Measurements from ENCODE around the gene XPA.
A peak's percentile ranks its signal among the peaks of the same experiment; 100 is the strongest.

The XPA gene

DNA sequence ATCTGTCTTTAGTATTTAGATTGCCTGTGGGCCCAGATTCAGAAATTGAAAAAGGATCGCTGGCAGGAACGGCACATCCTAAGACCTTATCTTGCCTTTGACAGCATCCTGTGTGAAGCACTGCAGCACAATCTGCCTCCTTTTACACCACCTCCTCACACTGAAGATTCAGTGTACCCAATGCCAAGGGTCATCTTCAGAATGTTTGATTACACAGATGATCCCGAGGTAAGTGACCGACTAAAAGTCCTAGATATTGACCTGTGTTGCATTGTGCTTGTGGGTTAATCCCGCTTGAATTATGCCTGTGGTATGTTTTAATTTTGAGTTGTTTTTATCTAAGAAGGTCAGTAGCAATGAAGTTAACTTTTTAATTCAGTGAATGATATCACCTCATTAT lies 49.1 kb downstream of the XPA start:
- peaks cover 10% of the 10 kb centered on the region for H3K4me1 Mint-ChIP-seq (ENCODE audit: low read depth)
- H3K27me3 Mint-ChIP-seq: no peaks in the 10 kb centered on the region
- peaks cover 11% of the 10 kb centered on the region for H3K36me3 Mint-ChIP-seq
- H3K4me3 Mint-ChIP-seq: no peak overlapping the region
- H3K27ac Mint-ChIP-seq: peak overlapping the region; percentile 47
- no peaks in the 10 kb centered on the region for H3K9me3 Mint-ChIP-seq (ENCODE audit: low read depth)

DNA sequence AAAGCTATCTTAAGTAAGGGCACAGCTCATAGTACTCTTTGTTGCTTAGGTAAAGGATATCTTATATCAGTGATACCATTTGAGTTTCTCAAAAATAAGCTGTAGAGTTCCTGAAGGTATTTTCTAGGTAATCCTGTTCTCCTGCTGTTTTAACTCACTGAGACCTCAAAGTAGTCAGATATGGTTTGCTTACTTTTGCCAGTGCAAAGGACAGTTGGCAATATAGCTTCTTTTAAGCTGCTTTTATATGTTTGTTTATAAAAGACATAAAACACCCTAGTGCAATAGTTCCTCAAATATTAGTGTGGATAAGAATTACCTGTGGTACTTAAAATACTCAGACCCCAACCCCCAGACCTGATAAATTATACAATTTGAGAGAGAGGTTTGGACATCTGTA lies 51.4 kb downstream of the XPA start:
- H3K4me3 Mint-ChIP-seq: no peak overlapping the region
- H3K4me1 Mint-ChIP-seq (ENCODE audit: low read depth): peaks cover 16% of the 10 kb centered on the region
- no peaks in the 10 kb centered on the region for H3K9me3 Mint-ChIP-seq (ENCODE audit: low read depth)
- no peak overlapping the region for H3K27ac Mint-ChIP-seq
- no peaks in the 10 kb centered on the region for H3K27me3 Mint-ChIP-seq
- H3K36me3 Mint-ChIP-seq: peaks cover 8% of the 10 kb centered on the region

DNA sequence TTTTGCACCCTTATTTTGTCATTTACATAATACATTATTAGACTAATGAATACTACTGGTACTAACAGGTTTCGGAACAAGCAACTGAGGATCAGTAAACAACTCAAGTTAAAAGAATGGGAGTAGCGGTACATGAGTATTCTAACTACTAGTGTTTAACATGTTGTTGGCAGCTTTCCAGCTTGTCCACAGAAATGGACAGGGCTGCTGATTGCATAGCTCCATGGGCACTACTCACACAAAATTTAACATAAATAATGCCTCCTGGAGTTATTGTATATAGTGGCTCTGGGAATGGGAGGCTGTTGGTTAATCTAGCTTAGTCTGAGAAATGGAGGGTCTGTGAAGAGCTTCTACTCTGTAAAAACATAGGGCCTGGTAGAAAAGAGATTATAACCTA lies 56.8 kb downstream of the XPA start:
- Mint-ChIP-seq H3K27me3 (no peaks in the 10 kb centered on the region), H3K4me3 (no peak overlapping the region), H3K36me3 (peaks cover 9% of the 10 kb centered on the region), H3K27ac (peak overlapping the region; percentile 16), H3K4me1 (ENCODE audit: low read depth) (peaks cover 54% of the 10 kb centered on the region), H3K9me3 (ENCODE audit: low read depth) (no peaks in the 10 kb centered on the region)

DNA sequence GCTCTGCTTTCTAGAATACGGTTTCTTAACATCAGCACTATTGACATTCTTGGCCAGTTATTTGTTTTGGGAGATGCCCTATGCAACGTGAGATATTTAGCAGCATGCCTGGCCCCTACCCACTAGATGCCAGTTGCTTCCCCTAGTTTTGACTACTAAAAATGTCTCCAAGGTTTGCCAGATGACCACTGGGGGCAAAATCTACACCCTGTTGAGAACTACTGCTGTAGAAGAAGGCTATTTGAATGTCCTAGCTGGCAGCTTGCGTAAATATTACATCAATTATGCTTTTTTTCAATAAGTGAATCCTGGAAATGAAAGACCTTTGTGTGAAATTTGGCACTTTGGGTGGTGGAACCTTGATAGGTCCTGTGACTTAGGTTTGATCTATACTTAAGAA lies 58.5 kb downstream of the XPA start:
- no peaks in the 10 kb centered on the region for H3K27me3 Mint-ChIP-seq
- H3K4me3 Mint-ChIP-seq: peak overlapping the region; percentile 14
- peak overlapping the region; percentile 22 for H3K27ac Mint-ChIP-seq
- H3K36me3 Mint-ChIP-seq: peaks cover 7% of the 10 kb centered on the region
- no peaks in the 10 kb centered on the region for H3K9me3 Mint-ChIP-seq (ENCODE audit: low read depth)
- peaks cover 65% of the 10 kb centered on the region for H3K4me1 Mint-ChIP-seq (ENCODE audit: low read depth)

DNA sequence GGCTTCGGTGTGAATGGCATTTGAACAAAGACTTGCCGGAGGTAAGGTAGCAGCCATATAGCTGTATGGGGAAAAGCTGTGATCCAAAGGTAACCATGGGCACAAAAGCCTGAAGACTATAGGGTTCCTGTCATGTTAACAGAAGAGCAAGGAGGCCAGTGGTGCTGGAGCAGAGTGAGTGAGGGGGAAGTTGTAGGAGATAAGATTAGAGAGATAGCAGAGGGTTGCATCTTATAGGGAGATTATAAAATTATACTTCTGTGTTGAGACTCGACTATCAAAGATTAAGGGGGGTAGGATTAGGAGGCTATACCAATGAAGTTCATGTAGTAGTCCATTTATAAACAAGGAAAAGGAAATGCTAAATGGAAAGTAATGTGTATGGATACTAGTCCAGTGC lies 60.2 kb downstream of the XPA start:
- Mint-ChIP-seq H3K9me3 (ENCODE audit: low read depth) (no peaks in the 10 kb centered on the region), H3K4me1 (ENCODE audit: low read depth) (peaks cover 63% of the 10 kb centered on the region), H3K27me3 (no peaks in the 10 kb centered on the region), H3K27ac (no peak overlapping the region), H3K4me3 (peak overlapping the region; percentile 73), H3K36me3 (peaks cover 3% of the 10 kb centered on the region)

DNA sequence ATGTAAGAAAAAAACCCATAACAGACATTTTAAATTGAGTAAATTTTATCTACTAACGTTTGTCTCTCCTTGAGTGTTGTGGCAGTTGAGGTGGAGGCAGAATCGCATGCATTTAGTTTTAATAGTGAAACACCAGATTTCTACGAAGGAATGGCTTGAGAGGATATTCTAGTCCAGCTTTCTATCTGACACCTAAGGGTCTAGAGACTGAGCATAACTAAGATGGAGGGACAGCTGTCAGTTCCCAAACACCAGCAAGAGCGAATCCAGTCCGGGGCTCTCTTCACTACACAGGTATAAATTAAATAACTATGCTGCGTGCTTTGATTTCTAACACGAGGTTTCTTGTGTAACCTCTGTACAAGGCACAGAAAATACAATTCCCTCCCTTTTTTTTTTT lies 62.1 kb downstream of the XPA start:
- H3K4me1 Mint-ChIP-seq (ENCODE audit: low read depth): peaks cover 60% of the 10 kb centered on the region

DNA sequence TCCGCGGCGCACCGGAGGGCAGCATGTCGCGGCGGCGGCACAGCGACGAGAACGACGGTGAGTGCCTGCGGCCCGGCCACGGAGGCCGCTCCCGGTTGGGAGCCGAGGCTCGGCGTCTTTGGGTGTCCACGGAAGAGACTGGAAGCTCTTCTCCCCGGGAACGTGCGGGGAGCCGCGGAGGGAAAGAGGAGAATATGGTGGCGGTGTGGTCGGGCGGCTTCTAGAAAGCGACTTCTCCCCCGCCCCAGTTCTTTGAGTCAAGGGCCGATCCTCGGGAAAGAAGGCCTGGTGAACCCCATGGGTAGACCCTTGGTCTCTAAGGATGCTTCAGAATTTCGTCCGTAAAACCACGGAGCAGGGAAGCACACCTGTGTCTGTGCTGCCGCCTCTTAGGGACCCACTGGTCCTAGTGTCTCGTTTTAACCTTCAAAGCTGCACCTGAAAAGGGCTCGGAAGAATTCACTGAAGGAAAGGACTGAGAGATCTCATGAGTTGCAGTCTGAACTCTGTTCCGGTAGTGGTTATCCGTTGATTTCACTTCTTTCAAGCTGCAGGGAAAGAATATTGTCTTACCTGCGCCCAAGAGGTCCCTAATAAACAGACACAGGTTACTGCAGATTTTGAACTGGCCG lies 63.2 kb downstream of the XPA start:
- Mint-ChIP-seq H3K27ac (peak overlapping the region; percentile 100), H3K4me3 (peak overlapping the region; percentile 98), H3K36me3 (peaks cover 3% of the 10 kb centered on the region), H3K9me3 (ENCODE audit: low read depth) (no peaks in the 10 kb centered on the region), H3K27me3 (no peaks in the 10 kb centered on the region), H3K4me1 (ENCODE audit: low read depth) (peaks cover 57% of the 10 kb centered on the region)

More for the DNA sequence above, 62.1 kb downstream of the XPA start:
- peak overlapping the region; percentile 98 for H3K4me3 Mint-ChIP-seq
- H3K27me3 Mint-ChIP-seq: no peaks in the 10 kb centered on the region
- H3K27ac Mint-ChIP-seq: peak overlapping the region; percentile 100
- H3K9me3 Mint-ChIP-seq (ENCODE audit: low read depth): no peaks in the 10 kb centered on the region
- peaks cover 3% of the 10 kb centered on the region for H3K36me3 Mint-ChIP-seq

DNA sequence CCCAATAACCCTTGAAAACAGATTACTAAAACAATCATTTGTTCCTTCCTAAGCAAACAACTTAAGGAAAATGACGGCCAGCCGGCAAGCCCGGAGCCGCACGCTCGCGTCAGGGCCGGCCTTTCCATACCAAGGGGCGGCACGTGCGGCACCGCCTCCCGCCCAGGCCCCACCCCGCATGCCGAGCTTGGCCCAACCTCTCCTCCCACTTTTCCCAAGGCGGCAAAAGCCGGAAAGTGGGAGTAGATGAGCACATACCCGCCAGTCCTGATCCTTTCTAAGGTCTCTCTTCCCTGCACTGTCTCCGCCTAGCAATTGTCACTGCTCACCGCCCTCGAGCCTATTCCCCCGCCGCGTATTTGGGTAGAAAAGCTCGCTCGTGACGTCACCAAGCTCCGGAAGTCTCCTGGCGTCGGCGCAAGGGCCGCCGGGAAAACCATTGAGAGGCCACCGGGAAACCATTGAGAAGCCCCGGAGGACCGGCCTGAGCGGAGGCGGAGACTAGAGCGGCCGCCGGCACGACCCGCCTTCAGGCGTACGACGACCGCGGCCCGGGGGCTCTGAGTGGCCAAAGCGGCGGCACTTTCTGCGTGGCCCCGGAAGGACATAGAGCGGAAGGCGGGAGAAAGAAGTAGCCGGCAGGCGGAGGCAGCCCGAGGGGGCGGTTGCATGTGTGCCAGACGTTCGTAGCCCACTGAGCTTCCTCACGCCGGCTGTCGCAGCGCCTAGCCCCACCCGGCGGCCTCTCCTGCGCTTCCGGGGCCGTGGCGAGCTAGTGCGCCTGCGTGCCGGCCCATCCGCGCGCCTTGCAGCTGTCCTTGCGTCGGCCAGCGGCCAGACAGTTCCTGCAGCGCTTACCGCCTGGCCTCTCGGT lies 63.9 kb downstream of the XPA start, which contains the start of the genes NCBP1 and TSTD2:
Gene NCBP1, plus strand, starts transcription at position 837 of the 874 bp plus-strand sequence. CDS start 61 bp downstream, outside the sequence.
Gene TSTD2, minus strand, starts transcription at position 384 of the 874 bp plus-strand sequence. CDS start 5,806 bp downstream, outside the sequence.
- no peaks in the 10 kb centered on the region for H3K9me3 Mint-ChIP-seq (ENCODE audit: low read depth)
- H3K4me1 Mint-ChIP-seq (ENCODE audit: low read depth): peaks cover 52% of the 10 kb centered on the region
- H3K36me3 Mint-ChIP-seq: peaks cover 3% of the 10 kb centered on the region
- H3K4me3 Mint-ChIP-seq: peak within 1 kb of the TSS; percentile 98
- peak within 1 kb of the TSS; percentile 100 for H3K27ac Mint-ChIP-seq
- no peaks in the 10 kb centered on the region for H3K27me3 Mint-ChIP-seq

DNA sequence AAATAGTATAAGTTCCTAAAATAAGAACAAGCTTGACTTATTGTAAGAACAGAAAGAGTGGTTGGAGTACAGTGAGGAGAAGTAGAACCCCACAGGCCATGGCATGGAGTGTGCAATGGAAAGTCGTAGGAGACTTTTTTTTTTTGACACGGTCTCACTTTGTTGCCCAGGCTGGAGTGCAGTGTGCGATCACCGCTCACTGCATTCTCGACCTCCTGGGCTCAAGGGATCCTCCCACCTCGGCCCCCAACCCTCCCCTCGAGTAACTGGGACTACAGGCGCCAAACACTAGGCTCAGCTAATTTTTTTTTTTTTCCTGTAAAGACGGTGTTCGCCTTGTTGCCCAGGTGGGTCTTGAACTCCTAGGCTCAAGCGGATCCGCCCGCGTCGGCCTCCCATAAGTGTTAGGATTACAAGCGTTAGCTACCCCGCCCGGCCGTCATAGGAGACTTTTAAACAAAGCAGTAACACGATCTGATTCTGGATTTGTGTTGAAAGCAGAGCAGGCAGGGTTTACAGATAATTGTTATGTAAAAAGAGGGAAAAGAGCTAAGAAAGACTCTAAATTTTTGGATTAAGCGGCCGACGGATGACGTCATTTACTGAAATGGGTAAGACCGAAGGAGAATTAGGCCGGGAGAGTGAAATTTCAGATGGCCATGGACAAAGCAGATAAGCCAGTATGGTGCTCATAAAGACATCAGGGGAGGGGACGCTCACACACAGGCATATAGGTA lies 64.7 kb downstream of the XPA start:
- H3K36me3 Mint-ChIP-seq: peaks cover 3% of the 10 kb centered on the region

DNA sequence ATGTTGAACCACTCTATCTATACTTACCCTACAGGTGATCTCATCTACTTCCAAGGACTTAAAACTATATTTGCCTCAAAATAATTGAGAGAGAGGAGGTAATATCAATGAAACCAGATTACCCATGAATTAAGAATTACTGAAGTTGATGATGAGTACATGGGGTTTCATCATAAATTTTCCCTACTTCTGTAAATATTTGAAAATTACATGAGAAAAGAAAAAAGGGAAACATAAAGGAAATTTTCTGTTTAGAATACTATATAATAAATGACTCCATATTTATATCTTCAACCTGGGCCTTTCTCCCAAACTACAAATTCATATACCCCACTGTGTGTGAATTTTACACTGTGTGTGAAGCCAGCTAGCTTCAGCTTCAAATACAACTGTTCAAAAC lies 66.5 kb downstream of the XPA start:
- Mint-ChIP-seq H3K4me3 (no peak overlapping the region), H3K4me1 (ENCODE audit: low read depth) (peaks cover 38% of the 10 kb centered on the region), H3K27me3 (no peaks in the 10 kb centered on the region), H3K27ac (no peak overlapping the region), H3K36me3 (no peaks in the 10 kb centered on the region), H3K9me3 (ENCODE audit: low read depth) (no peaks in the 10 kb centered on the region)

More for the DNA sequence above, 64.7 kb downstream of the XPA start:
- H3K27me3 Mint-ChIP-seq: no peaks in the 10 kb centered on the region
- H3K4me1 Mint-ChIP-seq (ENCODE audit: low read depth): peaks cover 49% of the 10 kb centered on the region
- peak overlapping the region; percentile 98 for H3K4me3 Mint-ChIP-seq
- no peaks in the 10 kb centered on the region for H3K9me3 Mint-ChIP-seq (ENCODE audit: low read depth)
- H3K27ac Mint-ChIP-seq: peak overlapping the region; percentile 100

DNA sequence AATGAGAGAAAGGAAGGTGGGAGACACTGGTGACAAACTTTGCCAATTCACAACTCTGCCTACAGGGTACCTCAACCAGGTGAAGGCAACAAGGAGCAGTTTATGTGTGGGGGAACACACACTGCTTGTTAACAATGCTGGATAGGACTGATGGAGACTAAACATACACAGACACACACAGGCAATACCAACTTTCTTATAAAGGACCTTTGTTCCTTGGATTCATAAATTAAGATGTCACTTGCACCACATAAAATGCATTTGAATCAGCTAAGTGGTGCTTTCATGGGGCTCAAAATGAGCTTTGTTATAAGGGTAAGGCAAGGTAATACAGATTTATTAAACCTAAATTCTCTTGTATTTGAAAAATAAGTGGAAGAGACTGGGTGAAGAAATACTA lies 68.0 kb downstream of the XPA start:
- Mint-ChIP-seq H3K4me3 (no peak overlapping the region), H3K36me3 (peaks cover 2% of the 10 kb centered on the region), H3K9me3 (ENCODE audit: low read depth) (no peaks in the 10 kb centered on the region), H3K27ac (no peak overlapping the region), H3K27me3 (no peaks in the 10 kb centered on the region), H3K4me1 (ENCODE audit: low read depth) (peaks cover 28% of the 10 kb centered on the region)

DNA sequence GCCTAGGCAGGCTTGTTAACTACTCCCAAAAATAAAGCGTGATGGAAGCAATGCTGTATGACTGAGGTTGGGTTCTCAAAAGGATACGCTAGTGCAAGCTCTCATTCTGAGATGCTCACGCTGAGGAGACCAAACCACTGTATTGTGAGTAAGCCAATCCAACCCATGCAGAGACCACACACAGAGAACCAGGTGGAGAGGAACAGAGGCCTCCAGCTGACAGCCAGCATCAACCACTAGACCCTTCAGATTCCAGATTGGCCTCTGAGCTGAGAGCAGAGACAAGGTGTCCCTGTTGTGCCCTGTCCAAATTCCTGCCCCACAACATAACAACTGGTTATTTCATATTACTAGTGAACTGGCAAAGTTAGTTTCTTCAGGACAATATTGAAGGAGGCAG lies 68.5 kb downstream of the XPA start:
- Mint-ChIP-seq H3K36me3 (peaks cover 4% of the 10 kb centered on the region), H3K9me3 (ENCODE audit: low read depth) (no peaks in the 10 kb centered on the region), H3K4me3 (no peak overlapping the region), H3K4me1 (ENCODE audit: low read depth) (peaks cover 26% of the 10 kb centered on the region), H3K27ac (no peak overlapping the region), H3K27me3 (no peaks in the 10 kb centered on the region)

DNA sequence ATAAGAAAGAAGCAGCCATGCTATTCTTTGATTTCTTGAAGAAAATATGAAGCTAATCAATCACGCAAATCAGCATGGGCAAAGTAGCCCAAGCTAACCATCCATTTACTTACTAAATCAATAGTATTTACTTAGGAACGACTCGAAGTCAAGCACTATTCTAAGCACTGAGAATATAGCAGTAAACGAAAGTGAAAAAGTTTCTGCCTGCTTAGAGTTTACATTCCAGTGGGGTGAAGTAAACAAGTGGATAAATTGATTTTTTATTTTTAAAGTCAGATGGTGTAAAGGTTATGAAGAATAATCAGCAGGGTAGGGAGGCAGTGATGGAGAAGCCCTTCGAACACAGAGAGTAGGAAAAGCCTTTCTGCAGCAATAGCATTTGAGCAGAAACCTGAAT lies 69.5 kb downstream of the XPA start:
- no peak overlapping the region for H3K27ac Mint-ChIP-seq
- H3K4me3 Mint-ChIP-seq: no peak overlapping the region
- peaks cover 4% of the 10 kb centered on the region for H3K36me3 Mint-ChIP-seq
- no peaks in the 10 kb centered on the region for H3K27me3 Mint-ChIP-seq
- peaks cover 26% of the 10 kb centered on the region for H3K4me1 Mint-ChIP-seq (ENCODE audit: low read depth)
- no peaks in the 10 kb centered on the region for H3K9me3 Mint-ChIP-seq (ENCODE audit: low read depth)

DNA sequence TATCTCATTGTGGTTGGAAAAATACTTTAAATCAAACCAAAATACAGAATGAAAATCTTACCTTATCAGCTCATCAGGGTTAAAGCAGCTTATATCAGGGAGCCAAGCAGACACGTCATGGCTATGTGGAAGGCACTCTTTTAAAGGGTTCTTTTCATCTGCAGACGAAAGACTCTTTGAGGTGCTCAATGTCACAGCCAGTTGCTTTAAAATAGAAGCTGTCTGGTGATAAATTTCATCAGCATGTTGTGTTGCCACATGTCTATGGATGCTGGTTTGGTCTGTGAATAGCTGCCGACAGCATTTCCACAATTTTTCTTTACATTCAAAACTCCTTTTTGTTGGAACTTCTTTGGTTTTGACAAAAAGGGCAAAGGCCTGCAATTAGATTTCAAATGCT lies 71.5 kb downstream of the XPA start:
- H3K27me3 Mint-ChIP-seq: no peaks in the 10 kb centered on the region
- peaks cover 8% of the 10 kb centered on the region for H3K36me3 Mint-ChIP-seq
- peaks cover 20% of the 10 kb centered on the region for H3K4me1 Mint-ChIP-seq (ENCODE audit: low read depth)
- no peak overlapping the region for H3K4me3 Mint-ChIP-seq
- H3K27ac Mint-ChIP-seq: no peak overlapping the region
- no peaks in the 10 kb centered on the region for H3K9me3 Mint-ChIP-seq (ENCODE audit: low read depth)

Data from activated naive CD8-positive, alpha-beta T cell (primary cell).